Measurements from ENCODE around the gene ANG. TPM values are rescaled to one million over a fixed set of nuclear protein-coding genes. Genes with fewer than 3 reads are reported as not detected.

Gene ANG
- total RNA-seq, 6 donors from 2014 or later: 16.8 to 47.4 (median 29.5) TPM

DNA sequence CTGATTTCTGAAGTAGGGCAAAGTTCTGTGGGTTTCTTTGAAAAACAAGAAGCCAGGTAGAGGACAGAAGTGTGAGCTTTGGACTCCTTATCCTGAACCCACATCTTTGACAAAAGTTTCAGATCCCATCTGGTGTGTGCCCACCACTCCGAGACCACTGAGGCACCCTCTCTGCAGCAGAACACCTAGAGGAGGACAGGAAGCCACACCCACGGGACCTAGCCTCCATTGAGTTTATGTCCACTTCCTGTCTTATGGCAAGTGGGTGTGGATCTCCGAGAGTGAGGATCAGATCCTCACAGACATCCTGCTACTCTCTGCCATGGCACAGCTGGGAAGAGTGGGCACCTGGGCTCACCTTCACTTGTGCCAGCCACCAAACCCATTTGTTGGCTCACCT lies 30.3 kb upstream of the ANG start:
- Histone ChIP-seq H3K27me3 (peaks cover 0 to 33% (median 11%) of the 10 kb centered on the region in 4 donors), H3K9me3 (no peaks in the 10 kb centered on the region), H3K4me1 (peaks cover 3 to 13% (median 7%) of the 10 kb centered on the region in 4 donors), H3K27ac (no peak overlapping the region), H3K36me3 (no peaks in the 10 kb centered on the region), H3K4me3 (no peak overlapping the region)
- TF ChIP-seq POLR2AphosphoS5 (IDR thresholded peaks at IDR 0.05): no peak
- TF ChIP-seq, protein P1, sequence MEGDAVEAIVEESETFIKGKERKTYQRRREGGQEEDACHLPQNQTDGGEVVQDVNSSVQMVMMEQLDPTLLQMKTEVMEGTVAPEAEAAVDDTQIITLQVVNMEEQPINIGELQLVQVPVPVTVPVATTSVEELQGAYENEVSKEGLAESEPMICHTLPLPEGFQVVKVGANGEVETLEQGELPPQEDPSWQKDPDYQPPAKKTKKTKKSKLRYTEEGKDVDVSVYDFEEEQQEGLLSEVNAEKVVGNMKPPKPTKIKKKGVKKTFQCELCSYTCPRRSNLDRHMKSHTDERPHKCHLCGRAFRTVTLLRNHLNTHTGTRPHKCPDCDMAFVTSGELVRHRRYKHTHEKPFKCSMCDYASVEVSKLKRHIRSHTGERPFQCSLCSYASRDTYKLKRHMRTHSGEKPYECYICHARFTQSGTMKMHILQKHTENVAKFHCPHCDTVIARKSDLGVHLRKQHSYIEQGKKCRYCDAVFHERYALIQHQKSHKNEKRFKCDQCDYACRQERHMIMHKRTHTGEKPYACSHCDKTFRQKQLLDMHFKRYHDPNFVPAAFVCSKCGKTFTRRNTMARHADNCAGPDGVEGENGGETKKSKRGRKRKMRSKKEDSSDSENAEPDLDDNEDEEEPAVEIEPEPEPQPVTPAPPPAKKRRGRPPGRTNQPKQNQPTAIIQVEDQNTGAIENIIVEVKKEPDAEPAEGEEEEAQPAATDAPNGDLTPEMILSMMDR (IDR thresholded peaks at IDR 0.05): no peak
- no peak for TF ChIP-seq POLR2A (IDR thresholded peaks at IDR 0.05)
- no peak for TF ChIP-seq EP300 (IDR thresholded peaks at IDR 0.05)
- ATAC-seq (ENCODE audit: low FRiP score in 2 of 2) (no peak), DNase-seq (no peak)
- WGBS, 2 donors: 30 to 48% methylated on average over 2 to 3 of the region's 3 CpGs

DNA sequence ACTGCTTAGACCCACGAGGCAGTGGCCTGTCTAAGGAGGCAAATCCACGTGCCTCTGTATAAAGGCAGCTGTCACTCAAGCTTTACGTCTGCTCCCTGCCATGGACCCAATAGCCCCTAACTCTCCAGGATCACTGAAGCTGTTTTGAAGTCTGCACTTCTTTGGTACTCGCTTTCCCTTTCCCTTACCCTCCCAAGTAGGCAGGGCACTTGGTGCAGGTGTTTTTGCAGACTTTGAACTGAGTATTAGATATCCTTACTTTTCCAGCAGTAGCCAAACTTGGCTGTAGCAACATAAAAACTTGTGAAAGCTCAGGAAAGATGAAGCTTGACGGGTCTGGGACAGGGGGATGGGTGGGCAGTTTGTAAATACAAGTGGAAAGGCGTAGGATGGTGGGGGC lies 29.2 kb upstream of the ANG start:
- H3K27ac ChIP-seq: no peak overlapping the region
- no peak overlapping the region for H3K4me3 ChIP-seq
- no peaks in the 10 kb centered on the region for H3K36me3 ChIP-seq
- H3K4me1 ChIP-seq: peaks cover 10 to 18% (median 12%) of the 10 kb centered on the region in 4 donors
- TF ChIP-seq POLR2AphosphoS5 (IDR thresholded peaks at IDR 0.05) (no peak), POLR2A (IDR thresholded peaks at IDR 0.05) (no peak), EP300 (IDR thresholded peaks at IDR 0.05) (no peak)
- TF ChIP-seq, protein P1 (IDR thresholded peaks at IDR 0.05): no peak
- H3K9me3 ChIP-seq: no peaks in the 10 kb centered on the region
- DNase-seq (no peak), ATAC-seq (ENCODE audit: low FRiP score in 2 of 2) (no peak)
- H3K27me3 ChIP-seq: peaks cover 0 to 25% (median 6%) of the 10 kb centered on the region in 4 donors
- WGBS, 2 donors: 67 to 71% methylated on average over 6 of the region's 6 CpGs

DNA sequence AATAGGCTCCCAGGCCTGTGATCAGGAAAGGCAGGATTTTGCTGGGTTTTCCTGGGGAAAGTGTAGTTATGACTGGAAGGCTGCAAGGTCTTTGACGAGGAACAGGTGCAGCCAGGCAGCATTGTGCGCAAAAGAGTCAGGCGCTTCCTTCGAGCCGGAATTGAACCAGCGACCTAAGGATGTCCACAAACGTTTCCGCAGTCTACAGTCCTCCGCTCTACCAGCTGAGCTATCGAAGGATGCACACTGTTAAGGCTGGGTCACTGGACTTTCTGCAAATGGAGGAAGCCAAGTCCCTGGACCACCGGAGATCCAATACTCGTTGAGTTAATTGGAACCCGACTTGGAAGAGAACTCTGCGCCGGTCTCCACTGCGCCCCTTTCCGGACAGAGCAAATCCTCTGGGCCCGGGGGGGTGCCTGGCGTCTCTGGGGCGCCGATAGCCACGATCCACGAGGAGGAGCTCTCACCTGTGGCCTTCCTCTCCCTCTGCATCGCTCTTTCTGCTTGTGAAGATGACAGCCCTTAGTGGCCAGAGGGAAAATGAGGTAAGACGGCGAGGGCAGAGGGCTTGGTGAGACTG lies 28.7 kb upstream of the ANG start:
- H3K4me1 ChIP-seq: peaks cover 10 to 18% (median 12%) of the 10 kb centered on the region in 4 donors
- peak in 1 of 2 donors; percentile 32 for DNase-seq
- 45 to 59% methylated on average over 24 to 25 of the region's 26 CpGs for WGBS, 2 donors
- peaks cover 0 to 25% (median 5%) of the 10 kb centered on the region in 4 donors for H3K27me3 ChIP-seq
- H3K4me3 ChIP-seq: no peak overlapping the region
- no peak for ATAC-seq (ENCODE audit: low FRiP score in 2 of 2)
- no peaks in the 10 kb centered on the region for H3K36me3 ChIP-seq
- H3K9me3 ChIP-seq: no peaks in the 10 kb centered on the region
- no peak overlapping the region for H3K27ac ChIP-seq
- no peak for TF ChIP-seq EP300 (IDR thresholded peaks at IDR 0.05)
- TF ChIP-seq POLR2A (IDR thresholded peaks at IDR 0.05): no peak
- TF ChIP-seq, protein P1 (IDR thresholded peaks at IDR 0.05): no peak
- TF ChIP-seq POLR2AphosphoS5 (IDR thresholded peaks at IDR 0.05): no peak

DNA sequence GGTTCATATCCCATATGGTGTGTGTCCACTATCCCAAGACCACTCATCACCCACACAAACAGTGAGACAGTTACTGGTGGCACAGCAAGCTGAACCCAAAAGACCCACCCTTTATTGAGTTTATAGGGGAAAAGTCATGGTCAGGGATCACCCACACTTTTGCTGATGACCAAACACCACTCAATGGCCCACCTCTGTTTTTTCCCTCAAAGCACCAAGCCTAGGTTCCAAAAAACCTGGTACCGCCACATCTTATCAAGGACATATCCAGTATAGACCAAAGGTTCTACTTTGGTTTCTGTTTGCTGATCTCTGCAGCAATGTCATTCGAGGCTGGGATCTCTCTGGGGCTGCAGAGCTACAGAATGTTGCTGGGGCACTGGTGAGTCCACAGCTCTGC lies 27.4 kb upstream of the ANG start:
- Histone ChIP-seq H3K36me3 (no peaks in the 10 kb centered on the region), H3K27me3 (peaks cover 0 to 16% (median 5%) of the 10 kb centered on the region in 4 donors), H3K27ac (no peak overlapping the region), H3K9me3 (no peaks in the 10 kb centered on the region), H3K4me1 (peaks cover 10 to 18% (median 12%) of the 10 kb centered on the region in 4 donors), H3K4me3 (no peak overlapping the region)
- TF ChIP-seq EP300 (IDR thresholded peaks at IDR 0.05) (no peak), POLR2AphosphoS5 (IDR thresholded peaks at IDR 0.05) (no peak), POLR2A (IDR thresholded peaks at IDR 0.05) (no peak)
- TF ChIP-seq, protein P1 (IDR thresholded peaks at IDR 0.05): no peak
- ATAC-seq (ENCODE audit: low FRiP score in 2 of 2): no peak
- DNase-seq: no peak
- 81 to 82% methylated on average over 2 of the region's 2 CpGs for WGBS, 2 donors
